ENCODE measurements around the gene GOPC. TPM values are rescaled to one million over a fixed set of nuclear protein-coding genes. Genes with fewer than 3 reads are reported as not detected.

The GOPC gene
- total RNA-seq, 2 donors from 2014 or later = 20.8 to 24.7 TPM

DNA sequence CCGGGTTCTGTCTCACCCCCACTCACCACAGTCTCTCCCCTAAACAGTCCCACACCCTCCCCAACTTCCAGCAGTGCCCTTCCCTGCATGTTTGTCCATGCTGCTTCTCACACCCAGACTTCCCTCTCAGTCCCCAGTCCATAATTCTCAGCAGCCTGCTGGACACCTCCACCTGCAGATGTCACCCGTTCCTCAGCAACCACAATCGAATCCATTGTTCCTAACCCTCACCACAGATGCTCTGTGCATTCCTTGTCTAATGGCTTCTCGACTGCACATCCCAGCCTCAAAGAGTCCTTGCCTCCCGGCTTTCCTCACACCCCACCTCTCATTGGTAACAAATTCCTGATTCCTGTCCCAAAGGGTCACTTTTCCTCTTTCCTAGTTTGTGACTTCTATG lies 55.6 kb downstream of the GOPC start:
- TF ChIP-seq, protein P1, sequence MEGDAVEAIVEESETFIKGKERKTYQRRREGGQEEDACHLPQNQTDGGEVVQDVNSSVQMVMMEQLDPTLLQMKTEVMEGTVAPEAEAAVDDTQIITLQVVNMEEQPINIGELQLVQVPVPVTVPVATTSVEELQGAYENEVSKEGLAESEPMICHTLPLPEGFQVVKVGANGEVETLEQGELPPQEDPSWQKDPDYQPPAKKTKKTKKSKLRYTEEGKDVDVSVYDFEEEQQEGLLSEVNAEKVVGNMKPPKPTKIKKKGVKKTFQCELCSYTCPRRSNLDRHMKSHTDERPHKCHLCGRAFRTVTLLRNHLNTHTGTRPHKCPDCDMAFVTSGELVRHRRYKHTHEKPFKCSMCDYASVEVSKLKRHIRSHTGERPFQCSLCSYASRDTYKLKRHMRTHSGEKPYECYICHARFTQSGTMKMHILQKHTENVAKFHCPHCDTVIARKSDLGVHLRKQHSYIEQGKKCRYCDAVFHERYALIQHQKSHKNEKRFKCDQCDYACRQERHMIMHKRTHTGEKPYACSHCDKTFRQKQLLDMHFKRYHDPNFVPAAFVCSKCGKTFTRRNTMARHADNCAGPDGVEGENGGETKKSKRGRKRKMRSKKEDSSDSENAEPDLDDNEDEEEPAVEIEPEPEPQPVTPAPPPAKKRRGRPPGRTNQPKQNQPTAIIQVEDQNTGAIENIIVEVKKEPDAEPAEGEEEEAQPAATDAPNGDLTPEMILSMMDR (IDR thresholded peaks at IDR 0.05) = no peak
- no peaks in the 10 kb centered on the region for H3K9me3 ChIP-seq
- DNase-seq (ENCODE audit: low spot score) = no peak
- no peaks in the 10 kb centered on the region for H3K27me3 ChIP-seq
- peaks cover 0 to 14% of the 10 kb centered on the region in 2 donors for H3K4me1 ChIP-seq
- H3K36me3 ChIP-seq = peaks cover 5% of the 10 kb centered on the region
- H3K4me3 ChIP-seq = no peak overlapping the region
- H3K27ac ChIP-seq = no peak overlapping the region

DNA sequence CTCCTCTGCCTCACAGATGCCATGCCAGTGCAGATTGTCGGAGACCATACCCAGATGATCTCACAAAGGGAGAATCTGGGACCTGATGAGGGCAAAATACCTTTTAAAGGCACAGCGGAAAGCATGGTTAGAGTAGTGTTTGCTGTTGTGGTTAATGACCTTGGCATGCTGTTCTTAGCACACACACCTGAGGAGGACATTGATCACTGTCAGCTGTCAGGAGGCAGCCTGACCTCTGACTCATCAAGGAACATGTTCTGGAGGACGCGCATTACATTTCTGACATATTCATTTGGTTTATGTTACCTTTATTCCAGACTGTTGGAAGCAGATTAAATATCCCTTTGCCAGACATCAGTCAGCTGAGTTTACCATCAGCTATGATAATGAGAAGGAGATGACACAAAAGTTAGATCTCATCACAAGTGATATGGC lies 57.1 kb downstream of the GOPC start:
- TF ChIP-seq, protein P1 (IDR thresholded peaks at IDR 0.05) = no peak
- H3K36me3 ChIP-seq = peaks cover 11% of the 10 kb centered on the region
- no peaks in the 10 kb centered on the region for H3K9me3 ChIP-seq
- H3K27me3 ChIP-seq = no peaks in the 10 kb centered on the region
- H3K4me1 ChIP-seq = peaks cover 0 to 14% of the 10 kb centered on the region in 2 donors
- H3K4me3 ChIP-seq = no peak overlapping the region
- no peak for DNase-seq (ENCODE audit: low spot score)
- H3K27ac ChIP-seq = no peak overlapping the region

DNA sequence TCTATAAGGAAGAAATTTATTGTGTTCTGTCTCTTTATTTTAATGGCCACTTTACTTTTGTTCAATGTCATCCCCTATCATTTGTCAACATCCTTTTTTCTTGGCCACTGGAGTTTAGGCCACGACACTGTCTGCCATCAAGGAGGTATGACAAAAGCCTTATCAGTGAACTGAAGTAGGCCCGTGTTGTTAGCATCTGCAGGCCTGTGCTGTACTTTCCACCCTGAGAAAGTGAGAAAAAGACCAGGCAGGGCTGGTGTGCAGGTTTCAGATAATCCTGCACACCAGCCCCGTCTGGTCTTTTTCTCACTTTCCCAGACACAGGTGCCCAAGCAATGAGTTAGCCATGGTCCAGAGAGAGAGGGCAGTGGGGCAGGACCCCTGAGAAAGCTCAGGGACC lies 57.6 kb downstream of the GOPC start:
- peaks cover 13% of the 10 kb centered on the region for H3K36me3 ChIP-seq
- H3K4me3 ChIP-seq = no peak overlapping the region
- DNase-seq (ENCODE audit: low spot score) = no peak
- peaks cover 0 to 14% of the 10 kb centered on the region in 2 donors for H3K4me1 ChIP-seq
- H3K27me3 ChIP-seq = no peaks in the 10 kb centered on the region
- no peaks in the 10 kb centered on the region for H3K9me3 ChIP-seq
- TF ChIP-seq, protein P1 (IDR thresholded peaks at IDR 0.05) = no peak
- no peak overlapping the region for H3K27ac ChIP-seq

DNA sequence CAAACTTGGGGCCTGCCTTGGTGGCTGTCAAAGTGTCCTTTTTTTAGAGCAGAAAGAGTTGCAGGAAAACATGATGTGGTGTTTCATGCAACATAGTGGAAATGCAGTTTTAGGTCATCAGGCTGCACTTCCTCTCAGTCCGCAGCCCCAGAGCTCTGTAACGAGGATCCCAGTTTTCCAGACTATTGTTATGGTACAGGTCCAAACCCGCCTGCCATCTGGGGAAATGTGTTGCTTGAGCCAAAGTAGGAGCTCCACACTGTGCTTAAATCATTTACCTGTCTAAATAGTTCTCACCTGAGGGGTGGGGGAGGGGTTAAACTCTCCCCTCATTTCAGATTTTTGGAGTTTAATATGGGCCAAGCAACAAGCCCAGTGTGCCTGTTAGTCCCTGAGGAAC lies 59.8 kb downstream of the GOPC start:
- Histone ChIP-seq H3K9me3 (no peaks in the 10 kb centered on the region), H3K27me3 (no peaks in the 10 kb centered on the region), H3K36me3 (peaks cover 13% of the 10 kb centered on the region), H3K4me3 (no peak overlapping the region), H3K4me1 (no peaks in the 10 kb centered on the region), H3K27ac (no peak overlapping the region)
- DNase-seq (ENCODE audit: low spot score) = no peak
- TF ChIP-seq, protein P1 (IDR thresholded peaks at IDR 0.05) = no peak

DNA sequence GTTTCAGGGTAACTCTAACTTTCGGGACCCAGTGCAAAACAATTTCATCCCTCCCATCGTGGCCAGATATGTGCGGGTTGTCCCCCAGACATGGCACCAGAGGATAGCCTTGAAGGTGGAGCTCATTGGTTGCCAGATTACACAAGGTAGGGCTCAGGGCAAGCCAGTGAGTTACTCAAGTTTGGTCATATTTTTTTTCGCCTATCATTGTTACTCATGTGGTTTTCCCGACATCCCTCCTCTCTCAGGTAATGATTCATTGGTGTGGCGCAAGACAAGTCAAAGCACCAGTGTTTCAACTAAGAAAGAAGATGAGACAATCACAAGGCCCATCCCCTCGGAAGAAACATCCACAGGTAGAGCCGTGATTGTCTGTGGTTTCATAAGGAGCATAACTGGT lies 61.6 kb downstream of the GOPC start:
- H3K36me3 ChIP-seq = peaks cover 13% of the 10 kb centered on the region

DNA sequence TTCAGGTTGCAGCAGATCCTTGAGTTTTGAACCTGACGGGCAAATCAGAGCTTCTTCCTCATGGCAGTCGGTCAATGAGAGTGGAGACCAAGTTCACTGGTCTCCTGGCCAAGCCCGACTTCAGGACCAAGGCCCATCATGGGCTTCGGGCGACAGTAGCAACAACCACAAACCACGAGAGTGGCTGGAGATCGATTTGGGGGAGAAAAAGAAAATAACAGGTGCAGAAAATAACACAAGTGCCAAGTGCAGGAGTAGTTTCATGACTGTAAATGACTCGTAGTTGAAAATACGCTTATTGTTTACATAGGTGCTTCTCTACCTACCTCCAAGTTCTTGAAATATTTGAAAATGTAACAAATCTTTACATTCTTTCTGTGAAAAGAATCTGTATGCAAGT lies 63.7 kb downstream of the GOPC start:
- Histone ChIP-seq H3K27me3 (no peaks in the 10 kb centered on the region), H3K27ac (no peak overlapping the region), H3K36me3 (peaks cover 8% of the 10 kb centered on the region), H3K9me3 (no peaks in the 10 kb centered on the region), H3K4me3 (no peak overlapping the region), H3K4me1 (no peaks in the 10 kb centered on the region)
- no peak for DNase-seq (ENCODE audit: low spot score)
- TF ChIP-seq, protein P1 (IDR thresholded peaks at IDR 0.05) = no peak

More for the DNA sequence above, 61.6 kb downstream of the GOPC start:
- H3K27me3 ChIP-seq = no peaks in the 10 kb centered on the region
- TF ChIP-seq, protein P1 (IDR thresholded peaks at IDR 0.05) = no peak
- no peaks in the 10 kb centered on the region for H3K9me3 ChIP-seq
- no peak overlapping the region for H3K27ac ChIP-seq
- DNase-seq (ENCODE audit: low spot score) = no peak
- H3K4me1 ChIP-seq = no peaks in the 10 kb centered on the region
- no peak overlapping the region for H3K4me3 ChIP-seq

Measured in right atrium auricular region (tissue), 2 donors.